ENCODE data around the gene ZNF697.

- no peak for TF ChIP-seq CTCF (IDR thresholded peaks at IDR 0.05)
- no peak for TF ChIP-seq POLR2A (IDR thresholded peaks at IDR 0.05)
Observed at GRCh38 chr1:119664067-119664466, 16.0 kb upstream of the ZNF697 start.
